ENCODE measurements around the gene KIF23.

KIF23 gene

DNA sequence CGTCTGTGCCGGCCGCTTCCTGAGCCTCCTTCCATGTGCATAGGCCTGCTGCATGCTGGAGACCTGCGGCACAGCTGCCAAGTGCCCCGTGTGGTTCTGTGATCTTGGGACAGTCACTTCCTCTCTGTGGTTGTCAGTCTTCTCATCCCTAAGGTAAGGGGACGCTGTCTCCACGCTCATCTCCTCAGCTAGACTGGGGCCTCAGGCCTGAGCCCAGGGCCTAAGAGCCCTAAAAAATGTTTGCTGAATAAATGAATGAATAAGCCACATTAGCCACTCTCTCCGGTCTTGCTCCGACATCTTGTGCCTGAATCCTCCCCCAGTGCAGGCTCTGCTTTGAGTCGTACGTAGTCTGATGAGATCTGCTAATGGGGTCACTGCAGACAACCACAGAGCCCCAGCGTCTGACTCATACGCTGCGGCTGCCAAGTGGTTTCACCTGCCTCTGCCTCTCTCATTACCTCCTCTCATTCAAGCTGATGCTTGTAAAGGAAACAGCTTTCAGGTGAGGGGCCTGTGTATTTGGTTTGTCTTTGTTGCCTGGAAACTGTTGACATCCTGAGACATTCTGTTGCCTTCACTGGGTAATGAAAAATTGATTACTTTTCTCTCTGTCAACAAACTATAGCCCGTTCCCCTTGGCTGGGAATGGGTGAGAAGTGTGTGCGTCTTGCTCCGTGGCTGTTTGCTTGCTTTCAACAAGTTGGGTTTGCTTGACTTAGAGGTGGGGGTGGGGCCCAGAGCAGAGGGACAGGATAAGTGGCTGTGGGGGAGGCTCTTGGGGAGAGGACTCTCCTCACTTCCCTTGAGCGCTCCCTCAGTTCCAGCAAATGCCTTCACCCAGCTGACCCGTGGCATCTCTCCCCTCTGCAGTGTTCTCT, 54.3 kb downstream of the KIF23 start:
- peak; percentile 53 for DNase-seq

DNA sequence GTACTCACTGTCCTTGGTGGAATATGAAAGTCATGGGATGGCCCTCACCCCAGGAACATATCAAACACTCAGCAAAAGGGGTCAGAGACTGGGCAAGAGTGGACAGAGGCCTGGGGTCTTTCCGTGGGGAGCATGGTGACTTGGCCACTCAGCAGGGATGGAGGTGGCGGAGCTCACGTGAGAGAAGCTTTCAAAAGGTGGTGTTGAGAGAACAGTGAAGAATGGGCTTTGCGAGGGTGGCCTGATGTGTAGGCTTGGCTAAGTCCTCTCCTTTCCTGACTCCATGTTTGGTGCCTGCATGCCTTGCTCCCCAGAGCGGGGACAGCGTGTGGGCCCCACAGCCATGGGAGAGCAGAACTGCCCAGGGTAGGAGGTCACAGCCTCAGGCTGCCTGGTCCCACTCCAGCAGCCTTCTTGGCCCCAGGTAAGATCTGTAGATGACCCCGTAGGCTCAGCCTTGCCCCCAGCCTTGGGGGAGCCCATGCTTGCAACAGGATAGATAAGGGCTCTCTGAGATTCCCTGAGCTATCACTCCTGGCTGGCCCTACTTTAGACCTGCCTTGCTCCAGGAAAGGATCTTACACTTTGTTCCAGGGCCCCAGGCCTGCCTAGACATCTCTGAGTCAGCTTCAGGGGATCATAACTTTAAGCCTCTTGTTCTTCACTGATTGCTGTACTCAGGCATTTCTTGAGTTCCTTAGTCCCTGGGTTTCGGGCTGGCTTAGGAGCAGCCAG, 55.5 kb downstream of the KIF23 start:
- peak; percentile 25 for DNase-seq

DNA sequence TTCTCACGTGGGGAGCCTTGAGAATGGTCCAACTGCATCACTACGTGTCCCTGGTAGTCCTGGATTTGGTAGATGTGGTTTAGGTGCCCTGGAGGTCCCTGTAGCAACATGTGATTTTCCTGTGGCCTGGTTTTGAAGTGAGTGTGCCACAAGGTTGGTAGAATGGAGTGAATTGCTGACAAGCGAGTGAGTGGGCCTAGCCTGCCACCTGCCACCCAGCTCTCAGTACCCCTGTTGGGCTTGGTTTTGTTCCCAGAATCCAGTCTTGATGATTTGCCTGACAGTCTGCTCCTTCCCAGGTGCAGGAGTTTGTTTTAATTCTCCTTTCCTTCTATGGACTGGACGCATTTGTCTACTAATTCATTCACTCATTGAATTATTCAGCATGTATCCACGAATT, 57.9 kb downstream of the KIF23 start:
- no peak for DNase-seq

DNA sequence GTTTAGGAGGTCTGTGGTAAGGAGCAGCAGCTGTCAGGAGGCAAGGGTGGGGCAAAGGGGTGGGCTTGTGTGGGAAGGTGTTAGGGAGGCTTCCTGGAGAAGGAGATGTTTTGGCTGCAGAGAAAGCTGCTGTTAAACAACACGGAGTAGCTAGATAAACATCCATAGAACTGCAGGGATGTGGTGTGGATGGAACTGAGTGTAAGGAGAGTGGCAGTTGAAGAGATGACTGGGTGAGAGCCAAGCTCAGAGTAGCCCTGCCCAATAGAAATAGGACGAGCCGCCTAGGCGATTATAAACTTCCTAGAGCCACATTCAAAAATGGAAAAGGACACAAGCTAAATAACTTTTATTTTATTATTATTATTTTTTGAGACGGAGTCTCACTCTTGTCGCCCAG, 58.4 kb downstream of the KIF23 start:
- no peak for DNase-seq

DNA sequence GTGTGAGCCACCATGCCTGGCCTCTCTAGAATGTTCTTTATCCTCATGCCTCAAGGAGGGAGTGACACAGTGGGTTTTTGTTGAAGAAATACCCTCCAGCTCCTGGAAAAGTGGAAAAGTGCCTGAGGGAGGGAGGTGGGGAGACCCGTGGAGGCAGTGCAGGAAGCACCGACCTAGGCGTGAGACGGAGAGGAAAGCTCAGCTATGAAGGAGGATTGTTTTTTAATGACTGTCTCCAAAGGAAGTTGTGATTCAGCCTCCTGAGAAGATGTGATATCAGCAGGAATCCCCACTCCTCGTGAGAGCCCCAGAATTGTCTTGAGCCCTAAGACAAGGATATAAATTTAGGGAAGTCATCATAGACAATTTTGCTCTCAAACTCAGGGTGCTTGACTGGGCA, 60.1 kb downstream of the KIF23 start:
- peak; percentile 84 for DNase-seq

DNA sequence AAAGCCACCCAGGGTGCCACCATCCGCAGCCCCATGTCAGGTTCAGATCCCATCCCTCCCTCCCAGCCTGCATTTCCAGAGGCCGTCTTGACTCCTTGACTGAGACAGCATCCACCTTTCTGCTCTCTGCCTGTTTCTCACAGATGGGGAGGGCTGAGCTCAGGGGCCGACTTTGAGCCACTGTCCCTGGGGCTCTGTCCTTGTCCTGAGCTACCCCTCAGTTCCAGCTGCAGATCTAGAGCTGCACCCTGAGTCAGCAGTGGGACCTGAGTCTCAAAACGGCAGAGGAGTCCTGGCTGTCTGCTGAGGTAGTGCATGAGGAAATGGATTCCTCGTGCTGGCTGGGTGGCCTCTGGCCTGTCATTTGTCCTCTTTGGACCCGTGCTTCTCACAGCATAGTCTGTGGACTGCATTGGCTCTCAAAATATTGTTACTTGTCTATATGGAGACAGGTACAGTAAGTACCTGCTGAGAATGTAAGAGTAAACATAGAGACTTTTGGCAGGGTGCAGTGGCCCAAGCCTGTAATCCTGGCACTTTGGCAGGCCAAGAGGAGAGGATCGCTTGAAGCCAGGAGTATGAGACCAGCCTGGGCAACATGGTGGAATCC, 60.8 kb downstream of the KIF23 start:
- DNase-seq, result peak; percentile 40

DNA sequence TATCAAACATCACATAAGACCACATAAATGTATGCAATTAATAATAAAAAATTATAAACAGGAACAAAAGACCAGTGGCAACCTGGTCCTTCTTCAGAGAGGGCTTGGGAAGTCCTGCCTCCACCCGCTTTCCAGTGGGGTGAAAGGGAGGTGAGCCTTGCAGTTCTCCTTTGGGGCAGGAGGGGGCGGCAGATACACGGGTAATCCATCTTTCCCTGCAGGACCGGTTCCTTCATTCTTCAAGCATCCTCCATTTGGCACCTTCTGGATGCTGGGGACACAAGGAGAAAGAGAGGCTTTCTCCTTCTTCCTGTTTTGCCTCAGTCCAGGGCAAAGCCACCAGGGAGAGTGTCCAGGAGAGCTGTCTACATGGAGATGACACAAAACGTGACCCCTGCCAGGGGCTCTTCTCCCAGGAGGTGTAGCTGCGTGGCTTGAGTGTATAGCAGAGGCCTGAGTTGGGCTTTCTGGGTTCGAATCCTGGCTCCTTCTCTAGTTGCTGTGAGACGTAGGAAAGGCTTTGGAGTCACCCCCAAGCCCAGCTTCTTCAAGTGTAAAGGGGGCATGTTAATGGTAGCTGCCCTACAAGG, 61.7 kb downstream of the KIF23 start:
- DNase-seq, result peak; percentile 76

DNA sequence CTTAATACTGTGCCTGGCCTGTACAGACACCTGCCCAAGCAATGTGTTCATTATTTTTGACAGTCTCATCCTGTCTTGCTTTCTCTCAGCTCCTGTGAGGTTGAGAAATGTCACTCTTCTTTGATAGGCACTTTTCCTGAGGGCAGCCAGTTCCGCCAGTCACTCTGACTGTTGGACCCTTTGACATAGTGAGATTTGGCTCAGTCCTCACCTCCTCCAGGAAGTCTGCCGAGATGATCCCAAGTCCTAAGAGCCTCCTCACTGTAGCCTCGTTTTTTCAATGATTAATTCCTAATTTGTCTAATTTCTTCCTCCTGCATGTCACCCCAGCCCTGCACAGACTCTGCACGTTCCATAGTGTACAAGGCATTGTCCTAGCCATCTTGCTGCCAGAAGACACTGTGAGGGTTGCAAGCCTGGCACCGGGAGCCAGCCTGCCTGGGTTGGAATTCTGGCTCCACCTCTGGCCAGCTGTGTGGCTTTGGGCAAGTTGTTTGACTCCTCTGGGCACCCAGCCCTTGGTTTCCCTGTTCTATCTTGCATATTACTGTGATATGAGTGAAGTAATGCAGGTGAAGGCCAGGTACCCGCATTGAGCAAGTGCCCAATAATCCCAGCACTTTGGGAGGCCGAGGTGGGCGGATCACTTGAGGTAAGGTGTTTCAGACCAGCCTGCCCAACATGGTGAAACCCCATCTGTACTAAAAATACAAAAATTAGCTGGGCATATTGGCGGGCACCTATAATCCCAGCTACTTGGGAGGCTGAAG, 62.7 kb downstream of the KIF23 start:
- DNase-seq, result no peak

DNA sequence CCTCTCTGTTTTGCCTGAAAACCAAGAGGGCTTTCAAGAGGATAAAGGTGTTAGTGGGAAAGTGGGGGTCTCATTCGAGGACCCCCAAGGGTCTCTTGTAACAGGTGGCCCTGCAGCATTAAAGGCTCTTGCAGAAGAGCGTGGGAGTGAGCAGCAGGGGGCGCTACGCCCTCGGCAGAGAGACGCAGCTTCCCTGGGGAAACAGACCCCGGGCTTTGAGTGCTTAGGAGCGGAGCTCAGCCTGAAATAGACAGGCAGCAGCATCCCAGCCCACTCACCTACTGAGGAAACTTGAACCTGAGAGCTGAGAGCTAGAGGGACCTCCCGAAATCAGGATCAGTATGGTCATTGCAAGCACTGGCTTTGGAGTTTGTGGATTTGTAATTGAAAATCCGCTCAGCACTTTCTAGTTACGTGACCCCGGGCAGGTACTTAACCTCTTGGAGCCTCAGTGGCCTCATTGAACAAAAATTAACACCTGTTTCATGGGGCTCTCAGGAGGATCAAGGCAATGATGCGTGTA, 64.2 kb downstream of the KIF23 start:
- DNase-seq, result peak; percentile 44

DNA sequence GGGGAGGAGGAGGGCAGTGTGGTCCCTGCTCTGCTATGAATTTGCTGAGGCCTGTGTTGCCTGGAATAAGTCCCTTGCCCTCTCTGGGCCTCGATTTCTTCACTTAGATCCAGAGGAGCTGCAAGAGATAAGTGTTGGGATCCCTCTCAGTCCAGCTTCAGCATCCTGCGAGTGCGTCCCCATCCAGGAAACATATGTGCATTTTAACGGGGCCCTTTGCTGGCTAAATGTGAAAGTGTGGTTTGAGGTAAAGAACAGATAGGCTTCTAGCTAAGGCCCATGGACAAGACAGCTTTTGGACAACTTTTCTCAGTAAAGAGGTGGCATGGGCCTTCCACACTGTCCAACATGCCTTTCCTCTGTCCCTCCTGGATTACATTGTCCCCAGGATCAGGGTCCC, 64.9 kb downstream of the KIF23 start:
- DNase-seq, result no peak

DNA sequence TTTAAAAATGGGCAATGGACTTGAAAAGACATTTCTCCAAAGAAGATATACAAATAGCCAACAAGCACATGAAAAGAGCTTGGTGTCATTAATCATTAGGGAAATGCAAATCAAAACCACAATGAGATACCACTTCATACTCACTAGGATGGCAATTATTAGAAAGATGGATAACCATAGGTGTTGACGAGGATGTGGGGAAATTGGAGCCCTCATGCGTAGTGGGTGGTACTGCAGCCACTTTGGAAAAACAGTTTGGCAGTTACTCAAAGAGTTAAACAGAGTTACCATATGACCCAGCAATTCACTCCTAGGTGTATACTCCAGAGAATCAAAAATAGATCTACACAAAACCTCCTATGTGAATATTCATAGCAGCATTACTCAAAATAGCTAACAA, 65.8 kb downstream of the KIF23 start:
- no peak for DNase-seq

DNA sequence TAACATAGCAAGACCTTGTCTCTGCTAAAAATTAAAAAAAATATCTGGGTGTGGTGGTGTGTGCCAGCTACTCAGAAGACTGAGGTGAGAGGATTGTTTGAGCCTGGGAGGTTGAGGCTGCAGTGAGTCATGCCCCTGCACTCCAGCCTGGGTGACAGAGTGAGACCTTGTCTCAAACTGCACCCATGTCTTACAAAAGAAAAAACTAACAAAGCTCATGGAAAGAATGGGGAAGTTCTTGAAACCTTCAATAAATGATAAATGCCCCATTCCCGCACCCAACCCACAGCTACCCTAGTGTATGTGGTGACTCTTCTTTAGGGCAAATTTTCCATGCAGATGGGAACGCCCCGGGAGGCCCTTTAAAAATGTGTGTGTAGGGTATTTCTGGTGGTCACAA, 66.8 kb downstream of the KIF23 start:
- no peak for DNase-seq

DNA sequence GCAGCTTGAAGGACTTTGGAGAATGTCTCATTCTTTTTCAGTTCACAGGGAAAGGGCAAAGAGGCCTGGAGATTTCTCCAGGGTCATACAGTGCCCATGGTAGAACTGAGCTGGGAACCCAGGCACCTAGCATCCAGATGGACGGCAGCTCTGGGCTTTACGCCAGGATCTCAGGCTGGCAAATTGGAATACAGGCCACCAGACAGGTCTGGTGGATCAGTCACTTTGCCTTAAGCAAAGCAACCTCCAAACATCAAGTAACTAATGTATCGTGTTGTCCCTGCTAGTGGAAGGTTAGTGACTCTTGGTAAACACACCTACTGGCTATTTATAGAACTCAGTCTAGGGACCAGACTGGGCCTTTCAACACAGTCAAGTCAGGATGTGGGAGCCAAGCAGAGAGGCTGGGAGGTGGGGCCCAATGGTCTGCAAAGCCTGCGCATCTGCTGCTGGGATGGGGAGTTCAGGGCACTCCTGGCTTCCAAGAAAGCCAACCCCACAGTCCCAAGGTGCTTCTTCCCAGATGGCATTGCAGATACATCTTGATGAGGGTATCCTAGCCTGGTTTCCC, 68.6 kb downstream of the KIF23 start:
- no peak for DNase-seq

DNA sequence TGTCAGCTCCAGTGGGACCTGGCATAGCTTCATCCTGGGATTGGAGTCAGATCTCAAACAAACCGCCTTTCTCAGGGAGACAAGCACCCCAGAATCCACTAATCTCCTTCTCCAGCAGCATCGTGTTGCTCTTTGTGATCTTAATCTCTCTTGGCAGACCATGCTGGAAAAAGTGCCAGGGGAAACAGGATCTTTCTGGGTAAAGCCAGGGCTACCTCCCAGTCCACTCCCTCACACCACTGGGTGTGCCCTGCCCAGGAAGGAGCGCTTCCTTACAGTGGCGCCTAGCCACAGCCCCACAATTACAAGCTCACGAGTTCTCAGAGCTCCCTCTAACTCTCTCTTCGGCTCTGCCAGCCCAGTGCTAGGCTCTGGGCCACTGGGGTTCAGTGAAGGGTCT, 70.7 kb downstream of the KIF23 start:
- DNase-seq, result no peak

DNA sequence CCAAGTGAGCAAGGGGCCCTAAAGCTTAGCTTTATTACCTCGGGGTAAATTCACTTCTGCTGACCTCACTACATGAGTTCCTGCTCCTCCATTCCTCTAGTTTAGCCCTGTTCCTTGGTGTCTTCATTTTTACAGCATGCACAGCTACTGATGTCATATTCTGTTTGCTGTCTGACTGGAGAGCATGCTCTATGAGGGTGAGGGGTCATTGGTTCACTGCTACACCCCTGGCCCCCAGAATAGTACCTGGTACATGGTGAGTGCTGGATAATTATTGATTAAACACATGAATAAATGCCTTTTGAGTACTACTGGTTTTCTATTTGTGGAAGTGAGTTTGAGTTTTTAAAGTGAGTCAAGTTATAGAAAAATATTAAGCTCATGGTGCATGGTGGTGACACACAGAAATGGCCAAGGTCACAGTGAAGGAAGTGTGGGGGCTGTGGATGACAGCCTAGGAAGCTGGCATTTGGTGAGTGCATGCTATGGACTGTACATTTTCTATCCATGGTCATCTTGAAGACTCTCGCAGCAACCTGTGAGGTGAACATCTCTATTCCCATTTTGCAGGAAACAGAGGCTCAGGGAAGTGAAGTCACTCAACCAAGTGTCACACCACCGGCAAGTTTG, 72.4 kb downstream of the KIF23 start:
- peak; percentile 35 for DNase-seq

DNA sequence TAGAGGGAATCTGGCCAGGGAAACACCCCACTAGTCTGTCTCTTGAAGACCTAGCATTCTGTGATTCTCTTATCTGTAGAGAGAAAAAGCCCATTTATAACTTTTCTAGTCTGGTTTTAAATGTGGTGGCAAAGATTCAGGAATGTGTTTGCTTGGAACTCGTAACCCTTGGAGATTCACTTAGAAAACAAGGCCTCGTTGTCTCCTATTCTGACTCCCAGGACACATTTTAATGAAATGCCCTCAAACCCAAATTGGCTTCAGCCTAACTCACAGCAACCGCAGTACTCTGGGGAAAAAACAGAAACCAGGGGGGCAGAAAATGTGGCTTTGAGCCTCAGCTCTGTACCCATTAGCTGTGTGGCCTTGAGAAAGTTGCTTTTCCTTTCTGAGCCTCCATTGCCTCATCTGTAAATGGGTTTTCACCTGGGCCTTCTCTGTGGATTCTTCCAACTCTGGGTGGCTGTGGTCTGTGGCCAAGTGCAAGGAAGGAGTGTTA, 75.0 kb downstream of the KIF23 start:
- no peak for DNase-seq

DNA sequence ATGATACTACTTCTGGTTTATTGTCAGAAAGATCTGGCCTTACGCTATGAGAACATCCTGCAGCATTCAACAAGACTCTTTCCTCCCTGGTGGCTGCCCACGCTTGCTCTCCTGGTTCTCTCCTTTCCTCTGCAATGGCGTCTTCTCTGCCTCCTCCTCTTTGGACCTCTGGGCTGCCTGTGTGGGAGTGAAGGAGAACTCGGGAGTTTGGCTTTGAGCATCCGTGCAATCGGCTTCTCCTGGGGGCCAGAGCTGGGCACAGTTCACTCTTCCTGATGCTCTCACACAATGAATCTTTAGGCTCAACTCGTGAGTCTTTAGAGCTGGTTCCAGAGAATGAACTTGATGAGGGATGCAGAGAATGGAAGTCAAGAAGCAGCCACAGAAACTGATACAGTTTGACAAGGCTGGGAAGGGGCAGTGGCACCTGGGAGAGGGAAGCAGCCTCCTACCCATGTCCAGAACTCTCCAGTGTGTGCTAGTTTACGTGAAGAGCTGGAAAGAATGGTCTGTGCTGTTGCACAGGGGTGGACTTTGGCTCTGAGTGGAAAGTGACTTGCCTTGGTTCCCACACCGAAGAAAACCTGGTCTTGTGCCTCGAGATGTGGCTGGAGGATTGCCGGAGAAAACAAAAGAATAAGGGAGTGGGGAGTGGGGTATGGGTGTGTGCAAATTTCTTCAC, 76.3 kb downstream of the KIF23 start:
- DNase-seq, result no peak

DNA sequence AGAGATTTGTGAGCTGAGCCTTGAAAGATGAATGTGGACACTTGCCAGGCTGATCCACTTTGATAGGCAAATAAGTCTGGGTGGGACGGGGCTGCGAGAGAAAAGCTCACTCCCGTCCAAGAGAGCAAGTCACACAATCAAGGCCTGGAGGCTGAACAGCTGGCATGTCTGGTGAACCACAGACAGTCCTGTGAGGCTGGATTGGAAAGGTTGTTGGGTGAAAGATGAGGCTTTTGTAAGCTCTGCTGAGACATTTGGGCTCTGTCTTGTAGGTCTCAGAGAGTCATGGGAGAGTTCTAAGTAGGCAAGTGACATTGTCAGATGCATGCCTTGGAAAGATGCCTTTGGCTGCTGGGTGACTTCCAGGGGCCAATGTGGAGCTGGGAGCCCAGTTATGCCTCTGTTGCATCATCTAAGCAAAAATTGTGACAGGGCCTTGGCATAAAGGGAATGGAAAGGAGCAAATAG, 76.9 kb downstream of the KIF23 start:
- no peak for DNase-seq

DNA sequence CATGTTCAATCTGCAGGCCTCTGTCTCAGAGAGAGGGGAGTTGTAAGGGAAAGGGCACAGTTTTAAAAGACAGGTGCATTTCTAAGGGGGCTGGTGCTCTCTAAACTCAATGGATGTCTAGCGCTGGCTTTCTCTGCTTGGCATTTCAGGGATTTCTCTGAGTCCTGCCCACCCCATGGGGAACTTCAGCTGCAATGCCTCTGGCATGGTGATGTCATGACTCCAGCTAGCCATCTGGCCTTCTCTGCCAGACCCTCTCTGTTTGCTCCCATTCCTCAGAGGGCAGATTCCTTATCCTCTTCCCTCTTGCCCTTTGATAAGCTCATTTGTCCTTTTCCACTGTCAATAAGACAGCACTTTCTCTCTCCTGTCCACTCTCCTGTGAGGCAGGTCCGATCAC, 79.3 kb downstream of the KIF23 start:
- DNase-seq, result no peak

DNA sequence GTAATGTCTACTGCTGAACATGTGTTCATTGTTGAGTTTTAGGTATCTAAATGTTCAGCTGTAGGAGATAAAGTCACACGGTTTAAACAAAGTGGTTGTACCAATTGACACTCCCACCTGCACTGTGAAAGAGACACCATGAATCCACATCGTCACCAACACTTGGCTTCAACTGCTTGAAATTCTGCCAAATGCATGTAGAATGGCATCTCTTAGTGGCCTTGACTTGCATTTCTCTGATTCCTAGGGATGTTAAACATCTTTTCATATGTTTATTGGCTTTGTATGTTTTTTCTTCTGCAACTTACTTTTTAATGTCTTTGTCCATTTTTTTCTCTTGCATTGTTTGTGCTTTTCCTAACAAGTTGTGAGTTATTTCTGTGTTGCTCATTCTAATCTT, 81.9 kb downstream of the KIF23 start:
- no peak for DNase-seq

DNA sequence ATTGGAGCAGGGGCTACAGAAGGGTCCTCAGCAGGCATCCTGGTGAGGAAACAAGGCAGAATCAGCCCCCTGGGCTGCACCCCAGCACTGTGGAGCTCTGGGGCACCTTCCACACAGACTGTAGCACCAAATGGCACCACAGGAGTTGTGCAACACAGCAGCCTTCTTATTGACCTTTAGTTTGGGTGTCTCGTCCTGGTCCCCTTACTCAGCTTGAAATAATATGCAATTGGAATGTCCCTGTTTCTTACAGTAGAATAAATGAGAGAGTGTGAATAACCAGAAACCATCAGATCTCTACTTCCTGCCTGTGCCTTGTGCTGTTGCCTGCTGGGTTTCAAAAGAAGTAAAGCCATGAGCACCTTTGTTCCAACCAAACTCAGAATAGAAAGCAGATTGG, 82.9 kb downstream of the KIF23 start:
- DNase-seq, result no peak

All from EL (cell line).